Transverse colon (tissue), 4 donors: ENCODE results near the gene FSTL1. TPM values are rescaled to one million over a fixed set of nuclear protein-coding genes. Genes with fewer than 3 reads are reported as not detected.

ENCODE experiments used
- DNase-seq: peaks from one replicate; pipeline ENCODE4 v3.0.0-alpha.2; 2019
- H3K27ac ChIP-seq, 4 donors: fragments of 200-600 bp; sonication (generic); 2 replicates each; pipeline ENCODE4 v1.5.1; 2016 to 2018; ENCODE audit warnings: inconsistent platforms in 4 of 4
- H3K27me3 ChIP-seq: fragments of 200-600 bp; sonication (generic); 2 replicates; pipeline ENCODE4 v1.5.1; 2017; ENCODE audit warnings: inconsistent platforms
- H3K36me3 ChIP-seq, 4 donors: fragments of 200-600 bp; sonication (generic); 2 replicates each; pipeline ENCODE4 v1.5.1; 2017 to 2019; ENCODE audit warnings: inconsistent platforms in 4 of 4
- H3K4me1 ChIP-seq, 4 donors: fragments of 200-600 bp; sonication (generic); 2 replicates each; pipeline ENCODE4 v1.5.1; 2017 to 2020; ENCODE audit warnings: inconsistent platforms in 4 of 4
- H3K4me3 ChIP-seq, 4 donors: fragments of 200-600 bp; sonication (generic); 1 replicate in 1 of 4; 2 replicates in 3 of 4; pipeline versions ENCODE4 v1.5.1 to v1.6.1; 2017 to 2019; ENCODE audit warnings: inconsistent platforms in 4 of 4
- H3K9me3 ChIP-seq, 2 donors: fragments of 200-600 bp; sonication (generic); 2 replicates each; pipeline ENCODE4 v1.5.1; 2017 to 2019; ENCODE audit warnings: inconsistent platforms in 2 of 2
- CTCF ChIP-seq, 5 experiments: fragments of 200-600 bp in 3 of 5; fragments of 450-650 bp in 2 of 5; sonication (generic) in 3 of 5; IDR thresholded peaks; 1 replicate in 2 of 5; 2 replicates in 3 of 5; pipeline ENCODE4 v1.5.1; 2016 to 2017; ENCODE audit warnings: antibody characterized with exemption in 5 of 5, inconsistent platforms in 3 of 5, mild to moderate bottlenecking in 2 of 5, moderate library complexity in 1 of 5
- EP300 ChIP-seq: sonication (generic); formaldehyde crosslinking; IDR thresholded peaks from one replicate; pipeline ENCODE4 v1.6.1; 2017; ENCODE audit warnings: antibody characterized with exemption, low read depth
- POLR2A ChIP-seq: fragments of 450-650 bp; IDR thresholded peaks from one replicate; pipeline ENCODE4 v1.6.1; 2016; ENCODE audit warnings: antibody characterized with exemption, mild to moderate bottlenecking, moderate library complexity
- POLR2AphosphoS5 ChIP-seq, 3 donors: sonication (generic); formaldehyde crosslinking; IDR thresholded peaks; one replicate each; pipeline ENCODE4 v1.6.1; 2016; ENCODE audit warnings: antibody characterized with exemption in 3 of 3
- WGBS, 2 donors: methylation state at CpG; one replicate each; pipeline ENCODE4 v1.1.5; 2018; ENCODE audit warnings: low coverage in 1 of 2; 5-methylcytosine and 5-hydroxymethylcytosine counted together
- in situ Hi-C, 4 donors: fragments of 200-750 bp; cut with MboI; loops; one replicate each; pipeline versions ENCODE4 v1.15.0 to v1.15.1; 2017; ENCODE audit warnings: low sequenced_read_pairs in 3 of 4, low pct_ligation_motif_present in 1 of 4, low pct_unique_long_range_greater_than_20kb in 1 of 4
- intact Hi-C: fragments of 100-400 bp; cut with DNase I; formaldehyde crosslinking; loops from one replicate; pipeline ENCODE4 v1.15.1; 2023; ENCODE audit warnings: low total_unique reads
- total RNA-seq, 4 donors: library from RNA; depleted of rRNA; stranded (reverse); fragments of >200 nt; gene quantifications; one replicate each; pipeline ENCODE4 v1.1.0, GENCODE V29; 2016

Gene FSTL1
- total RNA-seq, 4 donors from 2014 or later, result 81.2 to 106 (median 91.8) TPM

- Histone ChIP-seq H3K4me3 (no peak overlapping the region), H3K36me3 (no peaks in the 10 kb centered on the region), H3K4me1 (peaks cover 0 to 3% (median 0%) of the 10 kb centered on the region in 4 donors), H3K27me3 (no peaks in the 10 kb centered on the region), H3K27ac (no peak overlapping the region), H3K9me3 (no peaks in the 10 kb centered on the region)
- DNase-seq, result no peak
- no peak for TF ChIP-seq CTCF (IDR thresholded peaks at IDR 0.05)
- TF ChIP-seq POLR2AphosphoS5 (IDR thresholded peaks at IDR 0.05), result no peak
- no peak for TF ChIP-seq POLR2A
- no peak for TF ChIP-seq EP300
- intact Hi-C loops (no loop called here), in situ Hi-C loops (no loop called here)
- 73 to 90% methylated on average over 3 to 5 of the region's 5 CpGs for WGBS, 2 donors
Measured at GRCh38 chr3:120460181-120460790, 9.5 kb upstream of the FSTL1 start.

GRCh38 chr3:120459196-120459595, 8.4 kb upstream of the FSTL1 start:
- no peak for TF ChIP-seq EP300
- H3K27me3 ChIP-seq, result no peaks in the 10 kb centered on the region
- intact Hi-C loops, result loop anchor here (10.0 kb wide), 1 partner anchor 46 kb away; no protein-coding TSS in a partner anchor
- 83% methylated on average over 3 of the region's 3 CpGs; no CpG with 5 or more reads in 1 of the 2 donors for WGBS, 2 donors
- peaks cover 0 to 7% (median 0%) of the 10 kb centered on the region in 4 donors for H3K4me1 ChIP-seq
- H3K9me3 ChIP-seq, result no peaks in the 10 kb centered on the region
- H3K27ac ChIP-seq, result no peak overlapping the region
- no peaks in the 10 kb centered on the region for H3K36me3 ChIP-seq
- H3K4me3 ChIP-seq, result no peak overlapping the region
- DNase-seq, result no peak
- in situ Hi-C loops, result no loop called here

- Histone ChIP-seq H3K27me3 (no peaks in the 10 kb centered on the region), H3K36me3 (no peaks in the 10 kb centered on the region), H3K4me1 (peaks cover 0 to 14% (median 0%) of the 10 kb centered on the region in 4 donors), H3K4me3 (no peak overlapping the region), H3K9me3 (no peaks in the 10 kb centered on the region), H3K27ac (no peak overlapping the region)
- DNase-seq, result no peak
- intact Hi-C loops, result loop anchor here (10.0 kb wide), 1 partner anchor 47 kb away; no protein-coding TSS in a partner anchor
- in situ Hi-C loops, result no loop called here
- TF ChIP-seq POLR2A (no peak), CTCF (IDR thresholded peaks at IDR 0.05) (no peak), POLR2AphosphoS5 (IDR thresholded peaks at IDR 0.05) (no peak), EP300 (no peak)
Measured at GRCh38 chr3:120457827-120458226, 7.0 kb upstream of the FSTL1 start.

GRCh38 chr3:120454076-120454689, 3.4 kb upstream of the FSTL1 start:
- no peaks in the 10 kb centered on the region for H3K36me3 ChIP-seq
- H3K27ac ChIP-seq, result no peak overlapping the region
- in situ Hi-C loops, result no loop called here
- H3K4me1 ChIP-seq, result peaks cover 0 to 20% (median 4%) of the 10 kb centered on the region in 4 donors
- H3K4me3 ChIP-seq, result no peak overlapping the region
- 22 to 28% methylated on average over 1 of the region's 1 CpG for WGBS, 2 donors
- H3K9me3 ChIP-seq, result no peaks in the 10 kb centered on the region
- intact Hi-C loops, result loop anchor here (10.0 kb wide), 1 partner anchor 51 kb away; no protein-coding TSS in a partner anchor
- DNase-seq, result no peak
- peaks cover 11% of the 10 kb centered on the region for H3K27me3 ChIP-seq
- TF ChIP-seq POLR2A (no peak), EP300 (peak; percentile 27), POLR2AphosphoS5 (IDR thresholded peaks at IDR 0.05) (peak in 2 of 3 donors; percentile 33 to 52), CTCF (IDR thresholded peaks at IDR 0.05) (no peak)
